ENCODE measurements around the gene SLIT1. TPM values are rescaled to one million over a fixed set of nuclear protein-coding genes. Genes with fewer than 3 reads are reported as not detected.

Gene SLIT1
- total RNA-seq, 1 experiment from 2014 or later = 0.41 TPM

DNA sequence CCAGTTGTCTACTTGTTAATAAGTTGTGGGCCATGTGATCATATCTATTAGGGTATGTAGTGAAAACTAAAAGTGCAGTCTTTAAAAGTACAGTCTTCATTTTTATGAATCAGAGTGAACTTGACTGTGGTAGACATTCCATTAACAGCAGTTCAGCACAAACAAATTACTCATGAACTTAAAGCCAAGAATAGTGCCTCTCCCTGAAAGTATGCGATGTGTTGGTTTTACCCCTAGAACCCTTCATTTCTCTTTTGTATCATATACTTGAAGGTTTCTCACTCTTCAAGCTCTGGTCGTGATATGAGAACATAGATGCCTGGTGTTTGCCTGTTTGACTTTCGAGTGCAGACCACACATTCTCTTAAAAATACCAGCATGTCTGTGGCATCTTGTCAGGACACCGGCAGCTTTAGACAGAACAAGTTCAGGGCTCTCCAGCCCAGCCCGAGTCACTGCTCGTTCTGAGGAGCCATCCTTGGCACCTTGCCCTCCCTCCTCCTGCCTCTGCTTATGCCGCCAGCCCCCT is 194.4 kb downstream of the SLIT1 start:
- Mint-ChIP-seq H3K36me3 (ENCODE audit: insufficient read depth, unreplicated experiment) (no peaks in the 10 kb centered on the region), H3K4me1 (ENCODE audit: low read depth, unreplicated experiment) (no peaks in the 10 kb centered on the region), H3K4me3 (ENCODE audit: unreplicated experiment) (no peak overlapping the region), H3K27me3 (ENCODE audit: insufficient read depth, unreplicated experiment) (no peaks in the 10 kb centered on the region), H3K27ac (ENCODE audit: unreplicated experiment) (no peak overlapping the region), H3K9me3 (ENCODE audit: unreplicated experiment) (no peaks in the 10 kb centered on the region)
- no TSS peak for BruUV-seq (replicated peaks)
- intact Hi-C loops (cut with micrococcal nuclease; ENCODE audit: unreplicated experiment) = no loop called here
- no peaks in the 10 kb centered on the region for H3K27me3 ChIP-seq (replicated peaks; ENCODE audit: control insufficient read depth, insufficient read depth, low read length)
- H3K4me1 ChIP-seq = no peaks in the 10 kb centered on the region
- ChIA-PET POLR2A (no interaction called here), CTCF (no interaction called here)
- no peaks in the 10 kb centered on the region for H3K36me3 ChIP-seq (ENCODE audit: control insufficient read depth, insufficient read depth, low read length)
- H3K4me3 ChIP-seq (ENCODE audit: low read depth, low read length) = no peak overlapping the region
- H3K9me3 ChIP-seq = no peaks in the 10 kb centered on the region
- TF ChIP-seq, protein P1, sequence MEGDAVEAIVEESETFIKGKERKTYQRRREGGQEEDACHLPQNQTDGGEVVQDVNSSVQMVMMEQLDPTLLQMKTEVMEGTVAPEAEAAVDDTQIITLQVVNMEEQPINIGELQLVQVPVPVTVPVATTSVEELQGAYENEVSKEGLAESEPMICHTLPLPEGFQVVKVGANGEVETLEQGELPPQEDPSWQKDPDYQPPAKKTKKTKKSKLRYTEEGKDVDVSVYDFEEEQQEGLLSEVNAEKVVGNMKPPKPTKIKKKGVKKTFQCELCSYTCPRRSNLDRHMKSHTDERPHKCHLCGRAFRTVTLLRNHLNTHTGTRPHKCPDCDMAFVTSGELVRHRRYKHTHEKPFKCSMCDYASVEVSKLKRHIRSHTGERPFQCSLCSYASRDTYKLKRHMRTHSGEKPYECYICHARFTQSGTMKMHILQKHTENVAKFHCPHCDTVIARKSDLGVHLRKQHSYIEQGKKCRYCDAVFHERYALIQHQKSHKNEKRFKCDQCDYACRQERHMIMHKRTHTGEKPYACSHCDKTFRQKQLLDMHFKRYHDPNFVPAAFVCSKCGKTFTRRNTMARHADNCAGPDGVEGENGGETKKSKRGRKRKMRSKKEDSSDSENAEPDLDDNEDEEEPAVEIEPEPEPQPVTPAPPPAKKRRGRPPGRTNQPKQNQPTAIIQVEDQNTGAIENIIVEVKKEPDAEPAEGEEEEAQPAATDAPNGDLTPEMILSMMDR (IDR thresholded peaks at IDR 0.05; ENCODE audit: insufficient read depth in 1 of 2, low read depth in 1 of 2, low read length in 1 of 2, severe bottlenecking in 1 of 2, unreplicated experiment in 1 of 2) = no peak
- DNase-seq = no peak

DNA sequence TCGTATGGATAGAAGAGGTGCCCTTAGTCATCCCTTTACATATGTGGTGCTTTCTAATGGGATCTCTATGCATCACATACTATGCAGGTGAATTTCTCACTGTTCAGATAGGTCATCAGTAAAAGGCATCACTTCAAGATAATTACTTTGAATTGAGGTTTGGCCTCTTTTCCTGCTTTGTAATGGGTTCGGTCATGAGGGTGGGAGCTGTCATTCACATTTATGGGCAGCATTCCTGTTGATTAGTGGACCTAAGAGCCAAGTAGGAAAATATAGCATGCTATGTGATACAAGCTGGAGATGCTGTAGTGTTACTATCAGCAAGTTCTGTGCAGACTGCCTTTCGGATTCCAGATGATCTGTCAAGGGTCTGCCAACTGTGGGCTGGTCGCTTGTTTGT is 197.3 kb downstream of the SLIT1 start:
- Histone ChIP-seq H3K4me1 (no peaks in the 10 kb centered on the region), H3K36me3 (ENCODE audit: control insufficient read depth, insufficient read depth, low read length) (no peaks in the 10 kb centered on the region; the same call in 1 of the 2 replicates), H3K9me3 (no peaks in the 10 kb centered on the region), H3K27me3 (replicated peaks; ENCODE audit: control insufficient read depth, insufficient read depth, low read length) (no peaks in the 10 kb centered on the region), H3K4me3 (ENCODE audit: low read depth, low read length) (no peak overlapping the region)
- intact Hi-C loops (cut with micrococcal nuclease; ENCODE audit: unreplicated experiment) = no loop called here
- Mint-ChIP-seq H3K4me3 (ENCODE audit: unreplicated experiment) (no peak overlapping the region), H3K27me3 (ENCODE audit: insufficient read depth, unreplicated experiment) (no peaks in the 10 kb centered on the region), H3K9me3 (ENCODE audit: unreplicated experiment) (no peaks in the 10 kb centered on the region), H3K4me1 (ENCODE audit: low read depth, unreplicated experiment) (no peaks in the 10 kb centered on the region), H3K36me3 (ENCODE audit: insufficient read depth, unreplicated experiment) (peaks cover under 1% of the 10 kb centered on the region), H3K27ac (ENCODE audit: unreplicated experiment) (no peak overlapping the region)
- DNase-seq = no peak
- BruUV-seq (replicated peaks) = no TSS peak
- CTCF ChIA-PET = no interaction called here
- TF ChIP-seq, protein P1 (IDR thresholded peaks at IDR 0.05; ENCODE audit: insufficient read depth in 1 of 2, low read depth in 1 of 2, low read length in 1 of 2, severe bottlenecking in 1 of 2, unreplicated experiment in 1 of 2) = no peak
- POLR2A ChIA-PET = no interaction called here

DNA sequence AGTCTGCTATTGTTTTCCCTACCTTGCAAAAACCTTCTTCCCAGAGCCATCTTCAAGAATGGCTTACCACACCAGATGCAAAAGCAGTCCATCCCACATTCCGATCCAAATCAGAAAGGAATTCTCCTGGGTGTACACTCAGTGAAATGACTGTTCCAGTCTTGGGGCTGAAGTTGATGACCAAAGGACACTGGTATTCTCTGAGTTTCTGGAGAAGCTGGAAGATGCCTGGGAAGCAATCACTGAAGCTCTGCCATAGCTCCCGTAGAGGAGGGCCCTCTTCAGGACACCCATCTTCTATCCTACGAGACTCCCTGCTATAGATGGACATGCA is 197.9 kb downstream of the SLIT1 start:
- Mint-ChIP-seq H3K27me3 (ENCODE audit: insufficient read depth, unreplicated experiment) (no peaks in the 10 kb centered on the region), H3K9me3 (ENCODE audit: unreplicated experiment) (no peaks in the 10 kb centered on the region), H3K4me1 (ENCODE audit: low read depth, unreplicated experiment) (no peaks in the 10 kb centered on the region), H3K4me3 (ENCODE audit: unreplicated experiment) (no peak overlapping the region), H3K27ac (ENCODE audit: unreplicated experiment) (no peak overlapping the region), H3K36me3 (ENCODE audit: insufficient read depth, unreplicated experiment) (peaks cover 7% of the 10 kb centered on the region)
- DNase-seq = no peak
- Histone ChIP-seq H3K4me3 (ENCODE audit: low read depth, low read length) (no peak overlapping the region), H3K36me3 (ENCODE audit: control insufficient read depth, insufficient read depth, low read length) (no peaks in the 10 kb centered on the region; the same call in 1 of the 2 replicates), H3K27me3 (replicated peaks; ENCODE audit: control insufficient read depth, insufficient read depth, low read length) (no peaks in the 10 kb centered on the region), H3K4me1 (no peaks in the 10 kb centered on the region), H3K9me3 (no peaks in the 10 kb centered on the region)
- ChIA-PET POLR2A (no interaction called here), CTCF (no interaction called here)
- no TSS peak for BruUV-seq (replicated peaks)
- TF ChIP-seq, protein P1 (IDR thresholded peaks at IDR 0.05; ENCODE audit: insufficient read depth in 1 of 2, low read depth in 1 of 2, low read length in 1 of 2, severe bottlenecking in 1 of 2, unreplicated experiment in 1 of 2) = no peak
- intact Hi-C loops (cut with micrococcal nuclease; ENCODE audit: unreplicated experiment) = no loop called here

Data from Caco-2 (cell line).